Esophagus squamous epithelium (tissue), 5 donors: ENCODE measurements around the gene RAPGEF1. TPM values are rescaled to one million over a fixed set of nuclear protein-coding genes. Genes with fewer than 3 reads are reported as not detected.

ENCODE experiments used
- DNase-seq: peaks from one replicate; lab custom pipeline; 2025; lab: John Stamatoyannopoulos, UW
- H3K27ac ChIP-seq, 4 donors: fragments of 200-600 bp; sonication (generic); one replicate each; pipeline ENCODE4 v1.5.1; 2016 to 2019; ENCODE audit warnings: mild to moderate bottlenecking in 1 of 4
- H3K27me3 ChIP-seq, 4 donors: fragments of 200-600 bp; sonication (generic); 1 replicate in 3 of 4; 2 replicates in 1 of 4; pipeline versions ENCODE4 v1.5.1 to v1.6.0; 2017 to 2021; ENCODE audit warnings: antibody characterized with exemption in 1 of 4
- H3K36me3 ChIP-seq, 3 donors: fragments of 200-600 bp; sonication (generic); one replicate each; pipeline ENCODE4 v1.5.1; 2016 to 2019
- H3K4me1 ChIP-seq, 3 donors: fragments of 200-600 bp; sonication (generic); one replicate each; pipeline ENCODE4 v1.5.1; 2017 to 2019
- H3K4me3 ChIP-seq, 4 donors: fragments of 200-600 bp; sonication (generic); 1 replicate in 3 of 4; 2 replicates in 1 of 4; pipeline ENCODE4 v1.5.1; 2016 to 2019; ENCODE audit warnings: mild to moderate bottlenecking in 2 of 4, moderate library complexity in 1 of 4
- H3K9me3 ChIP-seq, 3 donors: fragments of 200-600 bp; sonication (generic); one replicate each; pipeline ENCODE4 v1.5.1; 2016 to 2019
- CTCF ChIP-seq, 6 experiments: fragments of 450-650 bp in 4 of 6; fragments of 200-600 bp in 2 of 6; sonication (generic) in 2 of 6; IDR thresholded peaks; one replicate each; pipeline ENCODE4 v1.5.1; 2016 to 2019; ENCODE audit warnings: antibody characterized with exemption in 6 of 6, mild to moderate bottlenecking in 4 of 6, moderate library complexity in 4 of 6
- POLR2A ChIP-seq, 4 donors: fragments of 450-650 bp; IDR thresholded peaks; one replicate each; pipeline ENCODE4 v1.6.1; 2017; ENCODE audit warnings: antibody characterized with exemption in 4 of 4, mild to moderate bottlenecking in 4 of 4, moderate library complexity in 3 of 4
- WGBS, 2 donors: methylation state at CpG; one replicate each; pipeline ENCODE4 v1.1.5; 2018; 5-methylcytosine and 5-hydroxymethylcytosine counted together
- intact Hi-C: fragments of 100-400 bp; cut with DNase I; formaldehyde crosslinking; loops from one replicate; pipeline ENCODE4 v1.15.0; 2022
- total RNA-seq, 4 donors: library from RNA; depleted of rRNA; stranded (reverse); fragments of >200 nt; gene quantifications; one replicate each; pipeline ENCODE4 v1.1.0, GENCODE V29; 2016
- donor health status: DM: yes; HTN: yes; CAD: no.

The RAPGEF1 gene
- total RNA-seq, 4 donors from 2014 or later, result 12.2 to 40.4 (median 19.0) TPM

- H3K36me3 ChIP-seq, result no peaks in the 10 kb centered on the region
- H3K27ac ChIP-seq, result peak overlapping the region; percentile 72 to 86 (median 76)
- no peak for TF ChIP-seq POLR2A (IDR thresholded peaks at IDR 0.05)
- no peak for TF ChIP-seq CTCF (IDR thresholded peaks at IDR 0.05)
- intact Hi-C loops, result loop anchor here (10.0 kb wide), 1 partner anchor 60 kb away; no protein-coding TSS in a partner anchor
- DNase-seq, result no peak
- H3K4me3 ChIP-seq, result no peak overlapping the region
- no peaks in the 10 kb centered on the region for H3K27me3 ChIP-seq
- peaks cover 54 to 92% (median 81%) of the 10 kb centered on the region in 3 donors for H3K4me1 ChIP-seq
- no peaks in the 10 kb centered on the region for H3K9me3 ChIP-seq
- WGBS, 2 donors, result 69 to 84% methylated on average over 8 of the region's 8 CpGs
Observed at GRCh38 chr9:131734781-131735180, 5.1 kb downstream of the RAPGEF1 start.

- intact Hi-C loops, result loop anchor here (10.0 kb wide), 1 partner anchor 59 kb away; no protein-coding TSS in a partner anchor
- H3K4me3 ChIP-seq, result no peak overlapping the region
- DNase-seq, result no peak
- no peak for TF ChIP-seq CTCF (IDR thresholded peaks at IDR 0.05)
- TF ChIP-seq POLR2A (IDR thresholded peaks at IDR 0.05), result peak in 1 of 4 donors; percentile 16
- H3K9me3 ChIP-seq, result no peaks in the 10 kb centered on the region
- peaks cover 56 to 98% (median 87%) of the 10 kb centered on the region in 3 donors for H3K4me1 ChIP-seq
- no peaks in the 10 kb centered on the region for H3K27me3 ChIP-seq
- WGBS, 2 donors, result 10 to 16% methylated on average over 4 of the region's 6 CpGs
- peak overlapping the region; percentile 72 to 86 (median 76) for H3K27ac ChIP-seq
- no peaks in the 10 kb centered on the region for H3K36me3 ChIP-seq
Observed at GRCh38 chr9:131734165-131734610, 5.7 kb downstream of the RAPGEF1 start.

GRCh38 chr9:131733541-131734061 lies 6.3 kb downstream of the RAPGEF1 start:
- Histone ChIP-seq H3K36me3 (no peaks in the 10 kb centered on the region), H3K27ac (peak overlapping the region; percentile 72 to 86 (median 76)), H3K27me3 (no peaks in the 10 kb centered on the region), H3K4me1 (peaks cover 56 to 98% (median 88%) of the 10 kb centered on the region in 3 donors), H3K9me3 (no peaks in the 10 kb centered on the region), H3K4me3 (peak overlapping the region in 1 of 4 donors; percentile 14)
- intact Hi-C loops, result loop anchor here (10.0 kb wide), 1 partner anchor 59 kb away; no protein-coding TSS in a partner anchor
- TF ChIP-seq POLR2A (IDR thresholded peaks at IDR 0.05), result no peak
- no peak for TF ChIP-seq CTCF (IDR thresholded peaks at IDR 0.05)
- 1 to 27% methylated on average over 5 to 13 of the region's 16 CpGs for WGBS, 2 donors
- no peak for DNase-seq

GRCh38 chr9:131732636-131733289 lies 7.1 kb downstream of the RAPGEF1 start:
- Histone ChIP-seq H3K4me3 (no peak overlapping the region), H3K36me3 (no peaks in the 10 kb centered on the region), H3K4me1 (peaks cover 57 to 99% (median 92%) of the 10 kb centered on the region in 3 donors), H3K27me3 (no peaks in the 10 kb centered on the region), H3K9me3 (no peaks in the 10 kb centered on the region), H3K27ac (peak overlapping the region; percentile 72 to 86 (median 76))
- TF ChIP-seq CTCF (IDR thresholded peaks at IDR 0.05) (no peak), POLR2A (IDR thresholded peaks at IDR 0.05) (peak in 1 of 4 donors; percentile 31)
- WGBS, 2 donors, result 53 to 62% methylated on average over 8 to 9 of the region's 12 CpGs
- intact Hi-C loops, result loop anchor here (10.0 kb wide), 1 partner anchor 58 kb away; no protein-coding TSS in a partner anchor
- DNase-seq, result no peak

- Histone ChIP-seq H3K4me3 (no peak overlapping the region), H3K27me3 (no peaks in the 10 kb centered on the region), H3K27ac (peak overlapping the region; percentile 72 to 86 (median 76)), H3K4me1 (peaks cover 58 to 99% (median 93%) of the 10 kb centered on the region in 3 donors), H3K9me3 (no peaks in the 10 kb centered on the region), H3K36me3 (no peaks in the 10 kb centered on the region)
- 20 to 32% methylated on average over 5 to 8 of the region's 8 CpGs for WGBS, 2 donors
- no peak for DNase-seq
- no peak for TF ChIP-seq POLR2A (IDR thresholded peaks at IDR 0.05)
- no peak for TF ChIP-seq CTCF (IDR thresholded peaks at IDR 0.05)
- intact Hi-C loops, result loop anchor here (10.0 kb wide), 1 partner anchor 57 kb away; no protein-coding TSS in a partner anchor
Observed at GRCh38 chr9:131732061-131732526, 7.8 kb downstream of the RAPGEF1 start.
